Stimulated activated CD4-positive, alpha-beta T cell treated with anti-CD3 and anti-CD28 coated beads, Interleukin-1b, Interleukin-23, amount 100 ng/mL, for 1 hour (primary cell): Measurements from ENCODE around the gene SDK1.

Experiments
- DNase-seq, 2 donors: peaks; one replicate each; pipeline ENCODE4 v3.0.0-alpha.2; 2020; ENCODE audit warnings: low read depth in 2 of 2

The SDK1 gene

GRCh38 chr7:3795781-3796180, 494.7 kb downstream of the SDK1 start:
- no peak for DNase-seq

DNA sequence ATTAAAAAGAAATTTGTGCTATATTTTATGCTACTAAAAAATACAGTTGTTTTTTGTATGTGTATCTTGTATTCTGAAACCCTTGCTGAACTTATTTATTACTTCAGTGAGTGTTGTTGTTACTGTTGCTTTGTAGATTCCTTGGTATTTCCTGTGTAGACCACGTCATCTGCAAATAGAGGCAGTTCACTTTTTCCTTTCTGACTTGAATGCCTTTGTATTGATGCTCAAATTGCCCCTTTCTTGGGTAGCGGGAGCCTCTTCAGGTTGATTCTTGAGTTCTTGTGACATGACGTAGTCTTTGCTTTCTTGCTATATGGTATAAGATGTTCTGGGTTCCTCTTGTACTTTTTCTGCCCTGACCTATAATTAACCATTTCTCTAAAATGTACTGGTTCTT, 504.1 kb downstream of the SDK1 start:
- DNase-seq, result no peak

GRCh38 chr7:3806516-3806915, 505.5 kb downstream of the SDK1 start:
- DNase-seq, result no peak

DNA sequence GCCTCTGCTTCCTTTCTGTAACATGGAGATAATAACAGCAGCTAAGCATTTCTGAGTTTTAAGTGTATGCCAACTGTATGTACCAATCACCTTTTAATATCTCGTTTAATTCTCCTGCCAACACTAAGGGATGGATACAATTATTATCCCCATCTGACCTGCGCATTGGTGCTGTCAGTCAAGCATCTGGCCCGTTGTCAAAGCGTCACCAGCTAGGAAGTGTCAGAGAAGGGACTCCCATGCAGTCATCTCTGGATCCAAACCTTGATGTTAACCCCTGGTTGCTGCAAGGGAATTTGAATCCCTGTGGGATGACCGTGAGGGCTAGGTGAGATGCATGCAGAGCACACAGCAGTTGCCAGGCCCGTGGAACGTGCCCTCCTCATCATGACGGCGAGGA, 506.8 kb downstream of the SDK1 start:
- DNase-seq, result no peak

DNA sequence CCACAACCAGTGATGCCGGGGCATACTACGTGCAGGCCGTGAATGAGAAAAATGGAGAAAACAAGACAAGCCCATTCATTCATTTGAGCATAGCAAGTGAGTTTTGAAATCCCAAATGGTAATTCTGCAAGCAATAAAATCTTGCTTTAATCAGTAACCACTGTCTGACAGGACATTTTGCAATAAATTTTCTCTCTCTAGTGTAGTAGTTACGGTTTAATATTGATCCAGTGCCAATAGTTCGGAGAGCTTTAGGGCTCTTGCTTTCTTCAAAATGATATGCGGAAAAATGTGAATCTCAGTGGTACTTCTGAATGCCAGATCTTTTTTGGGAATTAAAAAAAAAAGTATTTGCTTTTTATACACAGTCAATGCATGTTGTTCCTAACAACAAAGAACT, 520.4 kb downstream of the SDK1 start:
- no peak for DNase-seq

GRCh38 chr7:3825491-3825890, 524.4 kb downstream of the SDK1 start:
- DNase-seq, result no peak

GRCh38 chr7:3832199-3832598, 531.1 kb downstream of the SDK1 start:
- DNase-seq, result no peak

- no peak for DNase-seq
Measured at GRCh38 chr7:3835109-3835508, 534.1 kb downstream of the SDK1 start.

DNA sequence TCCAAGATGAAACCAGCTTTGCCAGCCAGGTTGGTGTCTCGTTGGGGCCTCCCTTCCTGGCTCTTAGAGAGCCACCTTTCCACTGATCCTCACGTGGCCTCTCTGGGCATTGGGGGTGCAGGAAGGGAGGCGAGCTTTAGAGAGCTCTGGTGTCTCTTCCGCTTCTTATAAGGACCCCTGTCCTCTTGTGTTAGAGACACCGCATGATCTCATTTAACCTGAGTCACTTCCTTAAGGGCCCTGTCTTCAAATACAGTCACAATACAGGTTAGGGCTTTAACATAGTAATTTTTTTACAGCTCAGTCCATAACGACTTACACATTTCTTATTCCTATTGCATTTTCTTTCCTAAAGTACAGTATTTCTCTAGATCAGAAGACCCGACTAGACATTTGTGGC, 535.8 kb downstream of the SDK1 start:
- DNase-seq, result no peak

- DNase-seq, result no peak
Measured at GRCh38 chr7:3844540-3845151, 543.6 kb downstream of the SDK1 start.

- no peak for DNase-seq
Measured at GRCh38 chr7:3846738-3847137, 545.7 kb downstream of the SDK1 start.

DNA sequence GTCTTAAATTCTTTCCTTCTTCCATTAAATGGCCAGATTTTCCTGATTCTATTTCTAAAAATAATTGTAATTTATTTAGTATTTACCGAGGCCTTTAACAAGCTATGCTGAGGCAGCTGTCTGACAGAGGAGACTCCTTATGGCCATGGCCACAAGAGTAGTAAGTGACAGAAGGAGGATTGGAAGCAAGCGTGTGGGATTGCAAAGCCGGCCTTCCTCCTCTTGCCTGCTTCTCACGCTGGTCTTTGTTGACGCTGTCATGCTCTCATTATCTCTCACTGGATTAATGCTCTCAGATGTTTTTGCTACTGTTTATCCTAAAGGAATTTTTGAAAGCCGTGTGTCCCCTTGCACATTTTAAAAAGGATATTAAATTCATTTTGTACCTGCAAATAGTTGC, 546.3 kb downstream of the SDK1 start:
- no peak for DNase-seq

DNA sequence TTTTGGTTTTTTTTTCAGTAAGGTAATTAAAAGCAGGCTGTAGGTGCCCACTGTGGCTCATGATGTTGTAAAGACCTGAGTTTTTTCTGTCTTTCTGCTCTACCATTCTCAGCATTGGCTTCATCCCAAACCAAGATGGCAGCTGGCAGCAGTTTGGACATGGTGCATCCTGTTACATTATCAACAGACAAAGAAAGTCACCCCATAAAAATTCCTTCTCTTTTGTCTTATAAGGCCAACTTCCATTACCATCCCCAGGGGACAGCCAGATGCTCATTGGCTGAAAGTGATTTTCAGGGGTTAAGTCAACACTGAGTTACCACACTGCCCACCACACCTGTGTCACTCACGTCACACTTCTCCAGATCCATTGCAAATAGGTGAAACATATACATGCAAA, 558.4 kb downstream of the SDK1 start:
- no peak for DNase-seq

DNA sequence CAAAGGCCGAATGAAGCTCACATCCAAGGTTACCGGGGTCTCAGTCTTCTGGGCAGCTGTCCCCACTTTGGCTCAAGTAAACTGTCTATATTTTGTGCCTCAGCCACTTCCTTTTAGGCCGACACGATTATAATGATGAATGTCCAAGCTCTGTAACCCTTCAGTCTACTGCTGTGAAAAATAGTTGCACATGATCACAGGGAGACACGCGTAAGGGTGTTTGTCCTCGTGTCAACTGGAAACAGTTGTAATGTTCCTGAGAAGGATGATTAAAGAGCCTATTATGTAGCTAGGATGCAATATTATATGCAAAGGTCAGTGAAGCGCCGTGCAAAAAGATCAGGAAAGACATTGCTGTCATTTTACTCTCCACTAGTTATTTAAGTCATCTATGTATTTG, 559.9 kb downstream of the SDK1 start:
- no peak for DNase-seq

GRCh38 chr7:3861386-3861785, 560.3 kb downstream of the SDK1 start:
- no peak for DNase-seq

DNA sequence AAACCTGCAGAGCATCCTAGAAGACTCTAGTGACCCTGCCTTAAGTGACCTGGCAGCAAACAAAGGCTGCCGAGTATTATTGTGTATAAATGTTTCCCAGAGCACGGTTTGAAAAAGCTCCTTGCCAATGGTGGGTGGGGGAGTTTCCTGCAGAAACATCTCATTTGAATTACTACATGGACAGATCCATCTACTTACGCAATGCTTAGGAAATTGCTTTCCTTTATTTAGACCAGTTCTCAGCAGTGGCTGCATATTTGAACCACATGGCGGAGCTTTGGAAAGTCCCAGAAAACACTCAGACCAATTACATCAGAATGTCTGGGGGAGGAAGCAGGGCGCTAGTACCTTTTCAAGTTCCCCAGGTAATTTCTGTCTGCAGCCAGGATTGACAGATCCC, 560.9 kb downstream of the SDK1 start:
- DNase-seq, result no peak

DNA sequence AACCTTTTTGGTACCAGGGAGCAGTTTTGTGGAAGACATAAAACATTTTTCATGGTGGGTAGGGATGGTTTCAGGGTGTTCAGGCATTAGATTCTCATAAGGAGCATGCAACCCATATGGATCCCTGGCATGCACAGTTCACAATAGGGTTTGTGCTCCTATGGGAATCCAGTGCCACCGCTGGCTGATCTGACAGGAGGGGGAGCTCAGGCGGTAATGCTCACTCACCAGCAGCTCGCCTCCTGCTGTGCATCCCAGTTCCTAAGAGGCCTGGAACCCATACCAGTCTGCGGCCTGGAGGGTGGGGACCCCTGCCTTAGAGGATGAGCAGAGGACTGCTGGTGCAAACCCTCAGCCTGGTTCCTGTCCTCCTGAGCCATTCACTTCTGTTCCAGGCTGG, 561.7 kb downstream of the SDK1 start:
- no peak for DNase-seq

GRCh38 chr7:3866277-3866676, 565.2 kb downstream of the SDK1 start:
- DNase-seq, result no peak

DNA sequence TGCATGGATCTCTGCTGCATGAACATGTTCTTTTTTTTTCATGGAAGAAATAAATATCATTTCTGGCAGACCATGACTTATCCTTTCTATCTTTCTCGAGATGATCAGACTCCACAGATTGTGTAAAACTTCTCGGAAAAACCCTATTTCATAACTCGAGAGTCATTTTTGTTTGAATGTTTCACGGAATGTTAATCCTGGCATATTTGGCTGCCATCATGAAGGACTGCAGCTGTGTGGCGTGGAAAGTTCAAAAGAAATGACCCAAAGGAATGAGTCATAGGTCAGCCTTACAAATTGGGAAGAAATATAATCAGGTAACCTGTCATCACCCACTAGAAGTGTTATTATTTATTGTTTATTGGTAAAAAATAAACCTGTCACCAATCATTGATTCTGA, 566.8 kb downstream of the SDK1 start:
- no peak for DNase-seq

DNA sequence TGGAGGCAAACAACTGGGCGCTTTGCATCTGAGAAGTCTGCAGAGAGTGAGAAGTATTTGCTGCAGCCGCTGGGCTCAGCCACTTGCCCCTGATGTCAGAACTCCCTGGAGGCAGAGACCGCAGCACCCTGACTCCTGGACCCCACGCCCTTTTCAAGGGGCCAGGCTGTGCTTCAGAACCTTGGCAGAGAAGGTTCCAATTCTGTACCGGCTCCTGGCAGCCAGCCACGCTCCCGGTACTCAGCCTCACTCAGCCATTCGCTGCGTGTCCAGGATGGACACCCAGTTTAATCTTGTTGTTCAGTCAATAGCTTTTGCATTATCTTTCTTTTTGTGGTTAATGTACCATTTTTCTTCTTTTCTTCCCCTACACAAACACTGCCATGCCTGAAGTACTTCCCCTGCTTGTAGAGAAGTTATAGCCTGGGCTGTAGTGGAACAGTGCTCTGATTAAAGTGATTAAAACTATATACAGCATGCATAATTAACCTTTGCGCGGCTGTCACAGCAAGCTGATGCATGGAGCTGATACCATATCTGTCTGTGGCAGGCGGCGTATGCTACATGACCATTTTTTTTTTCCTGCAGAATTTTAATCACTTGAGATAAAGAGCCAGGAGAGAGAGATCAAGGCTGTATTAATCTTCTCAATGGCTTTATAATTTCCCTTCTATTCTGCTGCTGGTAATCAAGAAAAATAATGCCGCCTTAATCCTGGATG, 578.5 kb downstream of the SDK1 start:
- DNase-seq, result no peak

- no peak for DNase-seq
Measured at GRCh38 chr7:3880228-3880987, 579.4 kb downstream of the SDK1 start.

GRCh38 chr7:3882782-3883181, 581.7 kb downstream of the SDK1 start:
- DNase-seq, result no peak

DNA sequence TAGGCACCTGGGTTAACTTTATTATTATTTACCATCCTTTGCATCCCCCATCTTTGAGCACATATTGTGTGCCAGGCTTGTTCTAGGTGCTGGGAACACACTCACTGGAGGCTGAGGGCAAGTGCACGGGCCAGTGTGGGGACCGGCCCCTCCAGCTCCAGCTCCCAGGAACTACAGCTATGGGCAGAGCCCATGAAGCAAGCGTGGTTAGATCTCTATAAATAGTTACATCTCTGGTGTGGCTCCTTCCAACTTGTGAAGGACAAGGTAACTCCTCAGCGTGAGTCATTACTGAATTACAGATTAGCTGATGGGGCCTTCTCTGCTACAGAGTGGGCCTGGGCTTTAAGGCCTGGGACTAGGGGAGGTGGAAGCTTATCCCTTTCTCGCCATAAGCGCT, 583.5 kb downstream of the SDK1 start:
- no peak for DNase-seq
